GM12891 (cell line): ENCODE results near the gene MBD1.

ENCODE experiments used
- POLR2A ChIP-seq: IDR thresholded peaks from 2 replicates; pipeline ENCODE4 v1.6.1; 2011; ENCODE audit warnings: low read depth, low read length, control low read depth
- POLR2AphosphoS5 ChIP-seq: IDR thresholded peaks from 2 replicates; pipeline ENCODE4 v1.6.1; 2011; ENCODE audit warnings: low read depth, low read length, control low read depth
- POU2F2 ChIP-seq: IDR thresholded peaks from 2 replicates; pipeline ENCODE4 v1.6.1; 2011; ENCODE audit warnings: low read depth, mild to moderate bottlenecking, control low read depth, low read length, moderate library complexity
- SPI1 ChIP-seq: IDR thresholded peaks from 2 replicates; pipeline ENCODE4 v1.6.1; 2011; ENCODE audit warnings: low read depth, low read length, control low read depth
- TAF1 ChIP-seq: IDR thresholded peaks from 2 replicates; pipeline ENCODE4 v1.6.1; 2011; ENCODE audit warnings: low read depth, low read length, control low read depth

DNA sequence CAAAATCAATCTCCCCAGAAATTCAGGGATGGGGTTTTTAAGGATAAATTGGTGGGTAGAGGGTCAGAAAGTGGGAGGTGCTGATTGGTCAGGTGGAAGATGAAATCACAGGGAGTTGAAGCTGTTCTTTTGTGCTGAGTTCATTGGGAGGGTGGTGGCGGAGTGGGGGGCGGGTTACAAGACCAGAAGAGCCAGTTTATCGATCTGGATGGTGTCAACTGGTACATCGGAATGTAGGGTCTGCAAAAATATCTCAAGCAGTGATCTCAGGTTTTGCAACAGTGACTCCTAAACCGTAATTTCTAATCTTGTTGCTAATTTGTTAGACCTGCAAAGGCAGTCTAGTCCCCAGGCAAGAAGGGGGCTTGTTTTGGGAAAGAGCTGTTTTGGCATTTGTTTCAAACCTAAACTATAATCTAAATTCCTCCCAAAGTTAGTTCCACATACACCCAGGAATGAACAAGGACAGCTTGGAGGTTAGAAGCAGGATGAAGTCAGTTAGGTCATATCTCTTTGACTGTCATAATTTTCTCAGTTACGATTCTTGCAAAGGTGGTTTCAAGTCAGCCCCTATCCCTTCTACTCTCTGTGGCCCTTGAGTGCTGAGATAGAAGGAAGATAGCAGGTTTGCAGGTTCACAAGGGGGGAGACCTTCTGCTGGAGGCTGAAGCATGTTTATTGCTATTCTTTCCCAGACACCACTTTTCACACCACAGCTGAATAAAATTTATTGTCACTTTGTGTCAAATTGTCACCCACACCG is 18.5 kb upstream of the MBD1 start:
- TF ChIP-seq POLR2A: no peak
- TF ChIP-seq SPI1: no peak
- no peak for TF ChIP-seq POLR2AphosphoS5
- TF ChIP-seq TAF1: no peak
- TF ChIP-seq POU2F2: no peak
